Kidney capillary endothelial cell (primary cell): ENCODE data around the gene TSPAN32.

Experiments
- DNase-seq: peaks from one replicate; pipeline ENCODE4 v3.0.0-alpha.2; 2018; ENCODE audit warnings: low spot score

Gene TSPAN32, protein sequence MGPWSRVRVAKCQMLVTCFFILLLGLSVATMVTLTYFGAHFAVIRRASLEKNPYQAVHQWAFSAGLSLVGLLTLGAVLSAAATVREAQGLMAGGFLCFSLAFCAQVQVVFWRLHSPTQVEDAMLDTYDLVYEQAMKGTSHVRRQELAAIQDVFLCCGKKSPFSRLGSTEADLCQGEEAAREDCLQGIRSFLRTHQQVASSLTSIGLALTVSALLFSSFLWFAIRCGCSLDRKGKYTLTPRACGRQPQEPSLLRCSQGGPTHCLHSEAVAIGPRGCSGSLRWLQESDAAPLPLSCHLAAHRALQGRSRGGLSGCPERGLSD

GRCh38 chr11:2301631-2302305 lies at the start of gene TSPAN32, which contains the start of gene C11orf21:
Gene TSPAN32, plus strand, starts transcription at chr11:2302013. Its CDS starts 137 bp downstream, at chr11:2302150.
Gene C11orf21, minus strand, starts transcription at chr11:2301918. Its CDS starts 110 bp downstream, at chr11:2301808.
- DNase-seq = no peak

DNA sequence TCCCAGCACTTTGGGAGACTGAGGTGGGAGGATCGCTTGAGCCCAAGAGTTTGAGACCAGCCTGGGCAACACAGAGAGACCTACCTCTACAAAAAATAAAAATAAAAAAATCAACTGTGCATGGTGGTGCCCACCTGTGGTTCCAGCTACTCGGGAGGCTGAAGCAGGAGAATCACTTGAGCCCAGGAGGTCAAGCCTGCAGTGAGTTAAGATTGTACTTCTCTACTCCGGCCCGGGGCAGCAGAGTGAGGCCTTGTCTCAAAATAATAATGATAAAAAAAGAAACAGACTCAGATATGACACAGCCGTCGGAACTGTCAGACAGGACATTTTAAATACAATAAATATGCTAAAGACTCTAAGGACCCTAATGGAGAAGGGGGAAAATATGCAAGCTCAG lies 49.8 kb upstream of the TSPAN32 start:
- DNase-seq = no peak

- DNase-seq = no peak
Observed at GRCh38 chr11:2256293-2256913, 45.4 kb upstream of the TSPAN32 start.

DNA sequence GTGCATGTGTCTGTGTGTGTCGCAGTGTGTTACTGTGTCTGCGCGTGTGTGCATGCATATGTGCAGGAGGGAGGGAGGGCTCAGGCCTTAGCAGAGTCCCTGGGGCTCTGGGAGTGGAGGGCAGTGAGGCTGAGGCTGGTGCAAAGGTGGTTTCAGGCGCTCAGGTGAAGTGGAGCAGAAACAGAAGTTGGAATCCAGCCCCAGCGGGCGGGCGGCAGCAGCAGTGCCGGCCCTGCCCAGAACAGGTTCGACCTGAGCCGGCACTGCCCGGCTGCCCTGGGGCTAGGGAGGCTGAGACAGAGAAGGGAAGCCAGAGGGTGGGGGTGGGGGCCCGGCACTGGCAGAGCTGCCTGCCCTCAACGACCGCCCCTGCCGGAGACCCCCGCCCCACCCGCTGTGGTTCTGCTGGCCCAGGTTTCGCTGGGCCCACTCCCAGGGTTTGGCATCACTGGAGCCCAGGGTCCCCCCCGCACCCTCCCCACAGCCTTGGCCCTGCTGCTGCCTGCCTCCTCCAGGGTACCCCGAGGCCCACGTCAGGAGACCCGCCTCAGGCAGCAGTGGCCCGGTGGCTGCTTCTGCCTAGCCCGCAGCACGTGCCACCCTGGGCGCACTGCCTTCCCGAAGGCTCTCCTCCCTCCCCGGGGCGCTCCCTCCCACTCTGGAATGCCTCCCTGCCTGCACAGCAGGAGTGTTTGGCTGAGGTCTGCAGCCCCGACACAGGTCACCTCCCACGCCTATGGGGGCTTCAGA lies 44.7 kb upstream of the TSPAN32 start:
- DNase-seq = no peak

- DNase-seq = no peak
Observed at GRCh38 chr11:2258501-2259465, 43.0 kb upstream of the TSPAN32 start.

DNA sequence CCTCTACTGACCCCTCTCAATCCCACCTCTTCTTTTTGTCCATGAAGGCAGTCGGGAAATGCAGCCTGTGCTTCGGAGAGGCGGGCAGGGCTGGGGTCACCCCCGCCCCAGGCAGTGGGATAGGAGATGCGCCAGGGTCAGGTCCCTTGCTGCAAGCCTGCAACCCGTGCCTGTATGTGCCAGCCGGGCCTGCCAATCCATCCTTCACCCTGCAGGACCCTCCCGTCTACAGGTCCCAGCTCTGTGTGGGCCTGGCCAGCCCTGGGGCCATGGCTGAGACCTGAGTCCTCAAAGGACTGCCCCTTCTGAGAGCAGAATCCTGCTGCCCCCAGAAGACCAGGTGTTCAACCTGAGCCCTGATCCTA lies 42.4 kb upstream of the TSPAN32 start:
- no peak for DNase-seq

DNA sequence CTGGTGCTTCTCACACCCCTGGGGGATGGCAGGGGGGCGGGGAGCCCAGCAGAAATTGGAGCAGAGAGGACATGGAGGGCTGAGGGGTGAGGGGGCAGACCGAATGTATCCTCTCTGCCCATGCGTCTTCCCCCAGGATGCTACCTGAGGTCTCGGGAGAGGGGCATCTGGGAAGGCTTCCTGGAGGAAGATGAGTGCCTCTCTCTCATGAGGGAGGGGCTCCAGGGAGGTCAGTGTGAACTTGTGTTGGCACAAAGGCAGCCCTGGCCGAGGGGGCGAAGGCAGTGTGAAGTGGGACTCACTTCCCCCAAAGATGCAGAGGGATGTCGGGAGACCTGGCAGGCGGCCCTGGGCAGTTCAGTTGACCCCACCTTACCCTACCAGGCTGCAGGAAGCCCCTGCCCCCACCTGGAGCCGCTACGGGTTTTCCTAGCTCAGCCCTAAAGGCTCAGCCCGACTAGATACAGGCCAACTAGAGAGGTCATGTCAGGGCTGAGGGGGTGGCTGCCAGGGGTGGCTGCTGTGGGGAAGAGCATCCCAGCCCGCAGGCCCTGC lies 41.8 kb upstream of the TSPAN32 start:
- DNase-seq = no peak

DNA sequence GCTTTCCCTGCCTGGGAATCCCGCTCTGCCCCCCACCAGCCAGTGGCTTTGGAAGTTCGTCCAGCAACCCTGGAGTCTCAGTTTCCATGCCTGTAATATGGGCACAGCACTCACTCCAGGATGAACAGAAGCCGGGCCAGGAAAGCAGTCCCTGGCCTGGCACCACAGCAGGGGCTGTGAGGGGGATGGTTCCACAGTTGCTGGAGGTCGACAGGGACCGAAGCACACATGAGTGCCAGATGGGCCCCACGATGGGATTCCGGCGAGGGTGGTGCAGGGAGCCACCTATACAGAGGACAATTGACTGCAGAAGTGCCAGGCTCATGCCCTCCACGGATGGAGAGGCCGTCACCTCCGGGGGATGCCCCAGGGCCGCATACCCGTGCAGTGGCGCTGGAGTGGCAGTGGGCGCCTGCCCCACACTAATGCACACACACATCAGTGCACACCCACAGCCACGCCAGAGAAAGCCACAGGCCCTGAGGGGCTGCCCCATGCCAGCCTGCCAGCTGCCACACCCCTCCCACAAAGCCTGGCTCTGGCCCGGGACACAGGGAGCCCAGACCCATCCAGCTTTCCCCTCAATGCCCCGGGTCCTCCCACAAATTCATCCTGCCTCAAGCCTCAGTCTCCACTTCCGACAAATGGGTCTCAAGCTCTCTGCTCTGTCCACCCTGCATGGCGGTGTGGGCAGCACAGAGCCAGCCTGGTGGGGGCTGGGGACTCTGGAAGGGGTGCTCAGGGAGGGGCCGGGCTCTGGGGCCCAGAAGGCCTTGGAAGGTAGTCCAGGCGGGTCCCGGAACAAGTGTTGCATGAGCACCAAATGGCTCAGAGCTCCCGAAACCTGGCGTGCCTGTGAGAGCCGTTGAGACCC lies 41.1 kb upstream of the TSPAN32 start:
- no peak for DNase-seq

GRCh38 chr11:2261436-2262230 lies 40.2 kb upstream of the TSPAN32 start:
- DNase-seq = no peak

DNA sequence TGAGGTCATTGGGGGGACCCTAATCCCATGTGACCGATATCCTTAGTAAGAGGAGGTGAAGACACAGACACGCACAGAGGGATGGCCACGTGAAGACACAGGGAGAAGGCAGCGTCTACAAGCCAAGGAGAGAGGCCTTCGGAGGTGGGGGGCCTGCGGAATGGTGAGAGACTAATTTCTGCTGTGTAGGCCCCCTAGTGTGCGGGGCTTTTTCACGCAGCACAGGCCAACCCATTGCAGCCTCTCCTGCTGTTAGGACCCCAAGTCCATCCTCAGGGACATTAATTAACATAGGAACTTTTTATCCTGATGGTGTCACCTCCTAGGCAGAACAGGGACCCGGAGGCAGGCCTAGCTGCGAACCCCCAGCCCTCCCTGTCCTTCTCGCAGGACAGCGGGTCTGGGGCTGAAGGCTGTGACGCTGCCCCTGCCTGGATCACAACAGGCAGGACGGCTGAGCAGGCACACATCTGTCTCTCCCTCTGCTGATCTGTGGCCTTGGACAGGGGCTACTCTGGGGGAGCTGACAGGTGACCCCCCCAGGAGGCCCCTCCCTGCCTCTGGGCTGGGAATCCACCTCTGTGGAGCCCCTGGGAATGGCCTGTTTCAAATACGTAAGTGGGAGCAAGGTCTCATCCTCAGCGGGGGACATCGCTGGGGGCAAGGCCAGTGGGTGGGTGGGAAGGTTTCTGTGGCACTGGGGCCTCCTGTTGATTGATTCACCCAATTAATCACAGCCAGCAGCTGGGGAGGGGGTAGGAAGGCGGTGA lies 39.3 kb upstream of the TSPAN32 start:
- no peak for DNase-seq

GRCh38 chr11:2263071-2263565 lies 38.7 kb upstream of the TSPAN32 start:
- no peak for DNase-seq

- no peak for DNase-seq
Observed at GRCh38 chr11:2263724-2264360, 38.0 kb upstream of the TSPAN32 start.

DNA sequence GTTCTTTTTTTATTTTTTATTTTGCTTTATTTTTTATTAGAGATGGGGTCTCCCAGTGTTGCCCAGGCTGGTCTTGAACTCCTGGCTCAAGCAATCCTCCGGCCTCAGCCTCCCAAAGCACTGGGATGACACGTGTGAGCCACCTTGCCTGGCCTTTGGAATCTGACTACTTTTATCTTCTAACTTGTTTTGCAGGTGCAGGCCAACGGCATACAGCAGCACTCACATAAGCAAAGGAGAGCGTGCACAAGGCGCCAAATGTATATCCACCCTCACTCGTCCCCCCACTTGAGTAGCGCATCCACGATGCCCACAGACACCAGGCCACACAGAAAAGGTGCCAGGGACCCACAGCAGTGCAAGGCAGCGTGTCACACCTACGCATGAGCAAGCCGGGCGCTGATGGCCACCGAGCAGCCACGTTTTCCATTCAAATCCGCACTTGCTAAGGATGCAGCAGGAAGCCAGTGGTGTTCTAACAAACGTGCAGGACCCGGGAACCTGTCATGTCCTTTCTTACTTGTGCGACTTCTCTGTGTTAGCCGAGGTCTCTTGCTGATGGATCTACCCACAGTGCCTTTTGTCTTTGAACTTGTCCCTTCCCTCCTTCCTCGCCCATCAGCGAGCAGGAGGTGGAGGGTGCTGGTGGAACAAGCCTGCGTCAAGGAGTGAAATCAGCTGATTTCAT lies 37.3 kb upstream of the TSPAN32 start:
- no peak for DNase-seq

DNA sequence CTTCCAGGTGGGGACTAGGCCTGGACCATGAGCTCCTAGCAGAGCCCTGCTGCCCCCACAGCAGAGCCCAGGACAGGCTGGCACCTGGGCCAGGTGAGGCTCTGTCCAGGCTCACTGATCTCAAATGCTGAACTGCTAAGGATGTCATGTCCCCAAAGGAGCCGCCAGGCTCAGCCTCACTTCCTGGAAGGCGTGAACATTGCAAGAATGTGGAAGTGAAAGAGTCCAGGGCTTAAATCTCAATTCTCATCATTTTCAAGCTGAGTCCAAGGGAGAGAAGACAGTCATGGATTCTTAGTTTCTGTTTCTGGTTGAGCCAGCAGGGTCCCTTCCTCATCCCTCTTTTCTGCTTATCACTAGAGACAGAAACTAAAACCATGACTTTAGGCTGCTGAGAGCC lies 36.4 kb upstream of the TSPAN32 start:
- DNase-seq = no peak

- DNase-seq = no peak
Observed at GRCh38 chr11:2265854-2266585, 35.8 kb upstream of the TSPAN32 start.

DNA sequence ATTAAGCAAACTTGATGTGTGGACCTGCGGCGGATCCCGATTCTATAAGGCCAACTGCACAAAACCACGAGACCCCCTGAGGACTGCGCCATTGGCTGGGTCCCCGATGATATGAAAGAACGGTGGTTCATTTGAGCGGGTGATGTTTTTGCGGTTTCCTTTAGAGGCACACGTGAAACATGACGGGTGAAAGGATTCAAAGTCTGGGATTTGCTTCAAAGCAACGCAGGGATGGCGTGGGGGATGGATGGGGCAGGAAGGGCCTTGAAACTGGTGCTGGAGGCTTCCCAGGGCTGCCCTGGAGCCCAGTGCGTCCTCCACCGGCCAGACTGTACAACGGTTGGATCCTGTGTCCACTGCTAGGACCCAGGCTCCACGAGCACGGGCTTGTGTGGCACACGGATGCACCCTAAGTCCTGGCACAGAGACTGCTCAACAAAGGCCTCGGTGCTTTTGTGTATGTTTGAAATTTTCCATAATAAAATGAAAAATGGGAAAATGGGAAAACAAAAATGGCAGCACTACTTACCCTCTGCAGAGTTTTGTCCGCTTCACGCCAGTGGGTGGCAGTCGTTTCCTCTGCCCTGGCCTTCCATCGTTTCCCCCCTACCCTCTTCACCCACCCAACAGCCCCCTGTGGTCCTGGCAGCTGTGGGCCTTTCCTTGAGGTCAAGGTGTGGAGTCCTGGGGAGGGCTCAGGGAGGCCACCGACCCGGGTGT lies 35.1 kb upstream of the TSPAN32 start:
- no peak for DNase-seq
